Transverse colon (tissue), 3 donors: ENCODE data around the gene COMMD1.

Experiments
- CTCF ChIP-seq, 5 experiments: fragments of 200-600 bp in 3 of 5; fragments of 450-650 bp in 2 of 5; sonication (generic) in 3 of 5; IDR thresholded peaks; 1 replicate in 2 of 5; 2 replicates in 3 of 5; pipeline ENCODE4 v1.5.1; 2016 to 2017; ENCODE audit warnings: antibody characterized with exemption in 5 of 5, inconsistent platforms in 3 of 5, mild to moderate bottlenecking in 2 of 5, moderate library complexity in 1 of 5
- EP300 ChIP-seq: sonication (generic); formaldehyde crosslinking; IDR thresholded peaks from one replicate; pipeline ENCODE4 v1.6.1; 2017; ENCODE audit warnings: antibody characterized with exemption, low read depth
- POLR2A ChIP-seq: fragments of 450-650 bp; IDR thresholded peaks from one replicate; pipeline ENCODE4 v1.6.1; 2016; ENCODE audit warnings: antibody characterized with exemption, mild to moderate bottlenecking, moderate library complexity

- TF ChIP-seq EP300 (no peak), CTCF (IDR thresholded peaks at IDR 0.05) (no peak), POLR2A (no peak)
These were observed 273.3 kb downstream of the COMMD1 start for GRCh38 chr2:62178741-62179271.
